Embryonic facial prominence (tissue), 1 donor: ENCODE measurements around the gene SYMPK.
A peak's percentile ranks its signal among the peaks of the same experiment; 100 is the strongest.
"Not testable (repeated sequence)": the region's sequence is repeated elsewhere in the genome, so short reads cannot be mapped to it uniquely, and the experiment has no call there.

Experiments used
- DNase-seq: peaks from one replicate; pipeline ENCODE4 v3.0.0-alpha.2; 2016; ENCODE audit errors: extremely low spot score

SYMPK gene

GRCh38 chr19:45862564-45863334 lies at the start of gene SYMPK:
SYMPK (minus strand) TSS chr19:45863147; CDS start chr19:45854495, 8,652 bp downstream.
- peak; percentile 97 for DNase-seq

- DNase-seq, result no peak
Observed at GRCh38 chr19:45911291-45911690, 48.3 kb upstream of the SYMPK start.

GRCh38 chr19:45908956-45909355 lies 46.0 kb upstream of the SYMPK start:
- DNase-seq, result no peak

GRCh38 chr19:45906221-45906620 lies 43.3 kb upstream of the SYMPK start:
- no peak for DNase-seq

- no peak for DNase-seq
Observed at GRCh38 chr19:45905011-45905410, 42.1 kb upstream of the SYMPK start.

- DNase-seq, result peak; percentile 93
Observed at GRCh38 chr19:45902651-45903625, 40.0 kb upstream of the SYMPK start.

GRCh38 chr19:45901912-45902650 lies 39.1 kb upstream of the SYMPK start, which contains the start of gene MYPOP:
MYPOP (minus strand) TSS chr19:45902613; CDS start chr19:45901773, 840 bp downstream.
- no peak for DNase-seq

- DNase-seq, result no peak
Observed at GRCh38 chr19:45901432-45901911, 38.5 kb upstream of the SYMPK start.

- DNase-seq, result no peak
Observed at GRCh38 chr19:45900738-45901431, 37.9 kb upstream of the SYMPK start.

- no peak for DNase-seq
Observed at GRCh38 chr19:45899919-45900589, 37.1 kb upstream of the SYMPK start.

- DNase-seq, result no peak
Observed at GRCh38 chr19:45899253-45899652, 36.3 kb upstream of the SYMPK start.

- DNase-seq, result no peak
Observed at GRCh38 chr19:45897261-45897812, 34.4 kb upstream of the SYMPK start.

- DNase-seq, result not testable (repeated sequence)
Observed at GRCh38 chr19:45895983-45896599, 33.1 kb upstream of the SYMPK start.

GRCh38 chr19:45895519-45895972 lies 32.6 kb upstream of the SYMPK start:
- DNase-seq, result no peak

- no peak for DNase-seq
Observed at GRCh38 chr19:45890877-45891276, 27.9 kb upstream of the SYMPK start.

GRCh38 chr19:45889210-45889885 lies 26.4 kb upstream of the SYMPK start:
- DNase-seq, result no peak

GRCh38 chr19:45887200-45887710 lies 24.3 kb upstream of the SYMPK start:
- no peak for DNase-seq

GRCh38 chr19:45886427-45887199 lies 23.7 kb upstream of the SYMPK start:
- peak; percentile 86 for DNase-seq
